Hippocampal formation (tissue), 2 donors: ENCODE data around the gene VAT1.

ENCODE experiments used
- DNase-seq, 2 donors: peaks; one replicate each; lab custom pipeline; 2025; lab: John Stamatoyannopoulos, UW

Gene VAT1

DNA sequence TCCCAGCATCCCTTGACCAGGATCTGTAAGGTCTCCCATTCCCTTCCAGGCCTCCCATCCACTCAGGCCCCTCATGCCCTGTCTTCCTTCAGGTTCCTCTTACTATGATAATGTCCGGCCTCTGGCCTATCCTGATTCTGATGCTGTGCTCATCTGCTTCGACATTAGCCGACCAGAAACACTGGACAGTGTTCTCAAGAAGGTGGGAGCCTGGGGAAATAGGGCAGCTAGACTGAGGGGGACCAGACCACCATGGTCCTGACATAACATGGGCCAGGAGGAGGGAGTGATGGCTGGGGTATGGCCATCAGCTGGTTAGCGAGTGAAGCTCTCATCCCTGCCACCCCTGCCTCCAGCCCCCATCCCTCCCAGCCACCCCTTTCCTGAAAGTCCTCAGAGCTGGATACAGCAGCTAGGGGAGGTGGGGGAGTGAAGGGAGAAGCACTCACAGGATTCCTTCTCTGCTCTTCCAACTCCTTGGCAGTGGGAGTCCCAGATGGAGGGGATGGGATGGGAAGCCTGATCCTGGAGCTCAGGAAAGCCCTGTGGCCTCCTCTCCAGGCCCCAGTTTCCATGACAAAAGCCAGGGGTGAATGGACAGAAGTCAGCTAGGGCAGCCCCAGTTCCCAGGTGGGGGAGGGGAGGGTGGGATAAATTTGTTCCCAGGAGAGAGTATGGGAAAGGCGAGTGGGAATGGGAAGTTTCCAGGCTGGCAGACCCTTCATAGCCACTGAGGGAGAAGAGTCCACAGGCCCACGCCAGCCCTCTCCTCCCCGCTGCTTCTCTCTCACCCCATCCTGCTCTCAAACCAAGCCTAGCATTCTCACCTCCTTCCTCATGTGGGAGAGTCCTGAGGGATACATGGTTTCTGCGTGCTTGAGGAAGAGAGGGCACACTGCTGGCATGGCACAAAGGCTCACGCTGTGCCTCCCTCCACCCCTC lies 5.2 kb upstream of the VAT1 start:
- DNase-seq, result no peak

DNA sequence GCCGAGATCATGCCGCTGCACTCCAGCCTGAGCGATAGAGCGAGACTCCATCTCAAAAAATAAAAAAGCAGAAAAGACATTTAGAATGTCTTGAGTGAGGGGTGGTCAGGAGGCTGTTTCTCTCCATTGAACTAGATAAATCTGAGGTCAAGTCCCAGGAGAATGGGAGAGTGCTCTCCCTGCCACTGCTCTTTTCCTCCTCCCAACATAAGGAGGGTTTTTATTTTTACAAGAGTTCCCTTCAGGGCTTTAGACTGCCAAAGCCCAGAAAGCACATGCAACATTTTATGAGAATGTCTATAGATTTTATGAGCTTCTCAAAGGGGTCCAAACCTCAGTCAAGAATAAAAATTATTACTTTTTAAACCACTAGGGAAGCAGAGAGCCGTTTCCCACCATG lies 4.4 kb upstream of the VAT1 start:
- DNase-seq, result no peak

DNA sequence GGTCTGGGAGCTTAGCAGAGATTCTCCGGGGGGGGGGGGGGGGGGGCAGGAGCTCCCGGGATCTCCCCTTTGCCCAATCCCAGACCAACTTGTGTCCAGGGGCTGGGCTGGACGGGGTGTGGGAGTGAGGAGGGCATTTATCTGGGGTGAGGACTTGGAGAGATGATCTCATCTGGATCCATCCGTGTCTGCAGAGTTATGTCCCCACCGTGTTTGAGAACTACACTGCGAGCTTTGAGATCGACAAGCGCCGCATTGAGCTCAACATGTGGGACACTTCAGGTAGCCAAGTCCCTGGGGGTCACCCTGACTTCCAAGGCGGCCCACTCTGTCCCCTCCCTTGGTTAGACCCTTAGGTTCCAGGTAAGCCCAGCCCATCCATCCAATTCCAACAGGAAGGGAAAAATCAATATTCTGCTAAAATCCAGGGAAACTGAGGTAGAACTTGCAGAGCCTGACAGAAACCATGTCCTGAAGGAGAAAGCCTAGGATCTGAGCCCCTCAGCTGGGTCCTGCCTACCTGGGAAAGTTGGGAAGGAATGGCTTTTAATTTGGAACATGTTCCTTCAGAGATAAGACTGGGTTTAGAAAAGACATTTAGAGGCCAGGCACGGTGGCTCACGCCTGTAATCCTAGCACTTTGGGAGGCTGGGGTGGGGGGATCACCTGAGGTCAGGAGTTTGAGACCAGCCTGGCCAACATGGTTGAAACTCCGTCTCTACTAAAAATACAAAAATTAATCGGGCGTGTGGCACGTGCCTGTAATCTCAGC lies 3.8 kb upstream of the VAT1 start:
- DNase-seq, result no peak

DNA sequence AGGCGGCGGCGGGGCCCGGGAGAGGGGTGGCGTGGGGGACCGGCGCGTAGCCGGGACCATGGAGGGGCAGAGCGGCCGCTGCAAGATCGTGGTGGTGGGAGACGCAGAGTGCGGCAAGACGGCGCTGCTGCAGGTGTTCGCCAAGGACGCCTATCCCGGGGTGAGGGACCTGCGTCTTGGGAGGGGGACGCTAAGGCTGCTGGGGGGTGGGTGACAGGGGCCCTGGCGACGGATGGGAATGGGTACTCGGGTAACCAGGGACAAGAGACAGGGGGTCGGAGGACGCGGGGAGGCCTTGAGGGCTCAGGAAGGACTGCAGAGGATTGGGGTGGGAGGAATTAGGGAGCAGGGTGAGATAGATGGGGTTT lies 3.1 kb upstream of the VAT1 start:
- DNase-seq, result no peak

DNA sequence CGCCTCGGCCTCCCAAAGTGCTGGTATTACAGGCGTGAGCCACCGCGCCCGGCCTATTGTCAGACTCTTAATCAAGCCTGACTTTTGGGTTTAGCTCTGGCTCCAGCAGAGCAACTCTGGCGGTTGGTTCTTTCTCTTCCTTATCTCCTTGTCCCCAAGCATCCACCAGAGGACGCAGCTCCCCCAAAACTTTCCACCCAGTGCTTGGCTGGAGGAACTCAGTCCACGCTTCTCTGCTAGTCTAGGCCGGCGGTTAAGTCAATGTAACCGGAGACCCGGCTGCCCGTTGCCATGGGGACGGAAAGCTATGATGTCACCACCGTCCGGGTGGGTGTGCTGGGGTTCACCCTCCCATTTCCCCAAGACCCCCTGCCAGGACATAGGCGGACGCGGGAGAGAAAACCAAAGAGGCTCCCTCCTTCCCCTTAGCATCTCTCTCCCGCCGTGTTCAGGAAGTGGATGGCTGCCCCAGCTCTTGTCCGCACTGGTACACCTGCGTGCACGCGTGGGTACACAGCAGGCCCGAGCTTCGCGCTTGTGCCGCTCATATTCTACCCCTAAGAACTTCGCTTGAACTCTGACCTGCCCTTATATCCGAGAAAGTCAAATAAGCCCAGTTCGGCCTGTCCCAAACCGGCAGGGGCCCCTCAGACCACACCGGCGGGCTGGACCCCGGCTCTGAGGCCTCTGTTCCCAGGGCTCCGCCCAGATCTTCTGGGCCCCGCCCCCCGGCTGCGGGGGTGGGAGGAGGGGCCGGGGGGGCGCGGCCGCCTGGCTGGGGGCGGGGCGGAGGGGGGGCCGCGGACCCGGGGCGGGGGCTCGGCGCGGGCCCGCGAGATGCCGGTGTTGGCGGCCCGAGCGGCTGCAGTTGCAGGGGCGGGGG lies 2.5 kb upstream of the VAT1 start, which contains the start of gene RND2:
TSS of gene RND2 (plus strand) at position 825 of the 883 bp plus-strand sequence. CDS start 117 bp downstream, outside the sequence.
- peak; percentile 82 to 93 for DNase-seq

DNA sequence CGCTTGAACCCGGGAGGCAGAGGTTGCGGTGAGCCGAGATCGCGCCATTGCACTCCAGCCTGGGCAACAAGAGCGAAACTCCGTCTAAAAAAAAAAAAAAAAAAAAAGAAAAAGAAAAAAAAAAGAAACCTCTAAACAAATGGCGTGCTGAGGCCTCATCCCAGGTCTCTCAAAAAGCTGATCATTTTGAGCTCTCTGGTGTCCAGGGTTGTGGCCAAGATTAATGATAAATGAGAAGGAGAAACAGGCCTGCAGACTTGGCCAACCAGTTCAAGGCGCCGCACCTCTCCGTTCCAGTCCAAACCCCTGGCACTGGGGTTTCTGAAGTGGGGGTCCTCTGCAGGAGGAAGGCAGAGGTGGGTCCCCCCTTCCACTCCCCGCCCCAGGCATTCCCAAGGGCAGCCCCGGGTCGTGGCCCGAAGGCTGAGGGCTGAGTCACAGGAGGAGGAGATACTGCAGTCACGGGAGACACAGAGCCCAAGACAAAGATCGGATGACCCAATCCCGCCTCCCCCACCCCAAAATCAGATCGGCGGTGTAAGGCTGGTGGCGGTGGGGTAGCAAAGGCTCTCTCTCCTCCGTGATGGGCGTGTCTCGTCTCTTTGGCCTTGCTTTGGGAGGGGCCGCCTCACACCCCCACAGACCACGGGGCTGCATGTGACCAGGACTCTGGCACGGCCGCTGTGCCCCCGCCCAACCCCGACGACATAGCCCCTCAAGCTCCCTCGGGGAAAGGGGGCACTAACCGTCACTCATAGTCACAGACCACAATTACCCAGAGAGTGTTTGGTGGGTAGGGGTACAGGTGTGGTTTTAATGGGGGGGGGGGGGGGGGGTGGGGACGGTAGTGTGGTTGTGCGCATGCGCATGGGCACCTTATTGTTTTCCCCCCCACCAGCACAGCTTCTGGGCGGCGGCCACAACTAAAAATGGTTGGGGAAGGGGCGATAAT lies 1.1 kb downstream of the VAT1 start:
- DNase-seq, result peak in 1 of 2 donors; percentile 27

DNA sequence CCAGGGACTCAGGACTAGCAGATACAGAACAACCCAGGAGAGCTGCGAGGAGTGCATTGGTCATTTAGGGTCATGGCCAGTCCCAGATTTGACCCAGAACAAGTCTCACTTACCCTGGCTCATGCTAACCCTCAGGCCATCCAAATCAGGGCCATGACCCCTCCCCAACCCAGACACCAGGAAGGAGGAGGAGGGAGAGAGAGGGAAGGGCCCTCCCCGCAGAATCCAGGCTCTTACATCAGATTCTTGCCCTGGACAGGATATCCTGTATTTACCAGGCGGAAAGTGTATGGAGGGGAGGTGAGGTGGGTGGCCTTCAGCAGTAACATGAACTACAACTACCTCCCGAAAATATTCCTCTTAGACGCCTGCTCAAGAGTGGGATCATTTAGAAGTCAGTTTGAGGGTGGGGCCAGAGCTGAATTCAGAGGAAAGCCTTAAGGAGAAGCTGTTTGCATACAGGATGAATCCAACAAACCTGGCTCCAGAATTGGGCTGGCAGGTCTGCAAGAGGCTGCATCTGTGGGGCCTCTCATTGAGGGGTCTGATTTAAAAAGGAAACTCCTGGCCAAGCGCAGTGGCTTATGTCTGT lies 2.1 kb downstream of the VAT1 start:
- DNase-seq, result no peak

DNA sequence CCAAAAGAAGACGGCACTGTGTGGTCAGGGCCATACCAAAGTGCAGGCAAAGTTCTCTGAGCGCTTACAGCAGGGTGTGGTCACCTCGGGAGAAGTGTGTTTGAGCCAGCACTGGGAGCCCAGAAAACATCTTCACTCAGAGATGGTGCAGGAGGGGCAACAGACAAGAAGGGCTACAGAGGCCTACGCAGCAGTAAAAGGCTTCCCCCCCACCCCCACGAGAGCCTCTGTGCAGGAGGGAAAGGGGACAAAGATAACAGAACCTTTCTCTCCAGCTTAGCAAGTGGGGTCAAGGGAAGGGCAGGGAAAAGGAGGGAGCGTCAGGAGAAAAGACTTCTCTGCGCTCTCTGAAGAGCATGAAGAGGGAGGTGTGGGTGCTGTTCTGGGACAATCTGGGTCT lies 2.8 kb downstream of the VAT1 start:
- DNase-seq, result no peak

DNA sequence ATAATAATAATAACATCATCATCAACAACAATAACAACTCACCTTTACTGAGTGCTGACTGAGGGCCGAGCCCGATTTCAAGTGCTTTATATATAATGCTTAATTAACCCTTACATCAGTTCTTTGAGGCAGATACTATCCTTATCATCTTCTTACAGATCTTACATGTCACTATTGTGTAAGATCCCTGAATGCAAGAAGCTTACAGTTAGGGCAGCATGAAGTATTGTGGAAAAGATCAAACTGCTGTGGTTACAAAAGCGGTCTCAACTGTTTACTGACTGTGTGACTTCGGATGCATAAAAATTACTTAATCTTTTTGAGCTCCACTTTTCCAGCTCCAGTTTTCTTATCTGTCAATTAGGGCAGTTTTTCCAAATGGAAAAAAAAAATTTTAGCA lies 3.3 kb downstream of the VAT1 start:
- DNase-seq, result no peak

DNA sequence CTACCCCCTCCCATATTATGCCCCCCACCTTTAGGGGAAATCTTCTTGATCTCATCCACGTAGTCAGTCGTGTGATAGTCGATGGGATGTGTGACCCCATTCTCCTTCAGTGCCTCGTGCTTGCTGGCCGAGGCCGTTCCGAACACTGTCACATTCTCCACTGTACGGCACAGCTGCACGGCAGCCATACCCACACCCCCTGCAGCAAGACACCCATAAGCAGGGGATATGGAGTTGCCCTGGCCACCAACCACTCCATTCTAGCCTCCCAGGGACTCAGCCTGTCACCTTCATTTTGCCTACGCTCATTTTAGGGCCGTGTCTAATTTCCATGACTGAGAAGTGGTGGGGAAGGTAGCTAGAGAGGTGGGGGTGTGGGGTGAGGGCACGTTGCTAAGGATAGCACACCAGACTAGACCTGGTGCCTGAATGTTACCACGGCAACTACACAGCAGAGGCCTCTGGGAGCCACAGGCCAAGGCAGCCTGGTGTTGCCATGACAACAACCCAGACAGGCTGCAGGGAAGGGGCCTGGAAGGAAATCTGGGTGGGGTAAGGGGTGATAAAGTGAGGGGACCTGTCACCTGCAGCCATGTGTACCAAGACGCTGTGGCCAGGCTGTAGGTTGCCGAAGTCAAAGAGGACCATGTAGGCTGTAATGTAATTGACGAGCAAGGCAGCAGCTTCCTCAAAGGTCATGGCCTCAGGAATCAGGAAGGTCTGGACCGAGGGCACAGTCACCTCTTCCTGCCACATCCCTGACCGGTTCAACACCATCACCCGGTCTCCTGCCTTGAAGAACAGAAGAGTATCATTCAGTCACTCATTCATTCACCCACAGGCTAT lies 4.0 kb downstream of the VAT1 start:
- DNase-seq, result no peak

DNA sequence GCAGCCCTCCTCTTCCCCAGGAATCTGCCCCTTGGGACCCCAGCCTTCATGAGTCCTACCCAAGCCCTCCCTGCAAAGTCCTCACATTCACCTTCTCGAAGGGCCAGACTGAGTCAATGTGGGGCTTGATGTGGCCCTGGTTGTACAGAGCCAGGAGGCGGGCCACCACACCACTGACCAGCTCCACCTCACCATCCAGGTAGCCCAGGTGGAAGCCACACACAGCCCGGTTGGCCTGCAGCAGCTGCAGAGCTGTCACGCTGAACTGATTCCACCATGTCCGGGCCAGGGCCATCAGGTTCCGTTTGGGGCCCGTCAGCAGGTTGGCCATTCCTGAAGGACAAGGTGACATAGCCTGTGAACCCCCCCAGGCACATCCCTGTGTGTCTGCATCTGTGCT lies 6.0 kb downstream of the VAT1 start:
- DNase-seq, result no peak

DNA sequence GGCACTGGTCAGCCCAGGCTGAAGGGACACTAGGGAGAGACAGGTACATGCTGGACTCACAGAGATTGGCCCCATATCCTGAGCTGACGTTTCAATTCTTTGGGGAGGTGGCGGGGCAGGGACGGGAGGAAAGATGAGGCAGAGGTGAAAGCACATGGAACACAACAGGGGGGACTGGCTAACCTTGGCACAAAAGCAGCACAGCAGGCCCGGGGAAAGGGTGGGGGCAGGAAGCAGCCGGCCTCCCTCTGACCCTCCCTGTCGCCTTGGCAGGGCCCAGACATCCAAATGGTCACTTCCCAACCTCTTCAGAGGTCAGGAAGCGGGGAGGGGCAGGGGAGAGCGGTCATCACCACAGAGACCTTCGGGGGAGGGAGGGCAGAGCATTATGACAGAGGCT lies 6.6 kb downstream of the VAT1 start:
- no peak for DNase-seq

DNA sequence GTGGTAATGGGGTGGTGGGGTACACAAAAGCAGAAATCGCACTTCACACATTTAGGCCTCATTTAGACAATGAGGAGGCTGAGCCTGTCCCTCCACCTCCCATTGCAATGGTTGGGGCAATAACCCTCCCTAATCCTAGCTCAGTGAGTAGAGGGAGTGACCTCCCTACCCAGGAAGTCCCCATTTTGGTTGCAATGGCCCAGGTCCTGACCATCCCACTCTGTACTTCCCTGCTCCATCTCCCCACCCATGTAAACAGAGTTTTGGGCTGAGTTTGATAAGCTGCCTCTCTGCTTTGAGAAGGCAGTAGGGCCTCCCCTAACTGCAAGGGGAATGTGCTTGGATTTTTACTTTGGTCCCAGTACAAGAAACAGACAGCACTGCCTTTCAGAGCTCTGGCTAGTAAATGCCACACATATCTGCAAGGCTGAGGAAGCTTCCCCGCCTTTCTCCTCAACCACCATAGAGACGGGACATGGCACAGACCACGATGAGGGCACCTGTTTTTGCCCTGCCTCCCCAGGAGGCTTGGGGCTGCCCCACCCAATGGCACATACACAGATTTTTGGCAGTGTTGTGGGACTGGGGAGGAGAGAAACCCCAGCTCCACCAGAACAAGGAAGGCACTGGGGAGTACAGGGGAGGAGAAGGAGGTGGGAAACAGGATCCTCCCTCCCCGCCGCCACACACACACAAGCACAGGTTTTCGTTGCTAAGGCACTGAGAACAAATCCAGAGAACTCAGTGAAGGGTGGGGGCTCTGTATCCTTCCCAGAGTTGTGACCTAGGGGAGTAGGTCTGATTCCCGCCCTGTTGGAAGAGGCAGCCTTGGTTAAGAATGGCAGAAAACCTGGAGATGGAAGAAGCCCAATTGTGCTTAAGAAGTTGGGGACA lies 7.3 kb downstream of the VAT1 start:
- no peak for DNase-seq

DNA sequence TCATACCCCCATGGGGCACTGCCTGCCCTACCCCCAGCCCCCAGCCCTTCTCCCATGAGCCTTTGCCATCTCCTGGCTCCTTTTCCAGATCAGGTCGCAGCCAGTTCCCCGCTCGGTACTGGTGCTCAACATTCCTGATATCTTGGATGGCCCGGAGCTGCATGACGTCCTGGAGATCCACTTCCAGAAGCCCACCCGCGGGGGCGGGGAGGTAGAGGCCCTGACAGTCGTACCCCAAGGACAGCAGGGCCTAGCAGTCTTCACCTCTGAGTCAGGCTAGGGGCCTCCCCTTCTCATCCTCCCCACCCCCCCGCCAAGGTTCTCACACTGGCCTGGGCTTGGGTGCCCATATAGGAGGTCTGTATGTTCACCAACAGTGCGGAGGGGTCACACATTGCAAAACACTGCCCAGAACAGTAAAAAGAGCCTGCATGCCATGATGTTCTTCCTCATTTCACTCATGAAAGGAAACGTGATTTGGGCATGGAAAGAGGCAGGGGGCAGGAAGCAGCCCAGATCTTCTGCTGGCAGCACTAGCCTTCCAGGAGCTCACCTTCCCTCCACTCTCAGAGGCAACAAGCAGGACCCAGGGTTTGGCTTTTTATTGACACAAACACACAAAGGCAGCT lies 8.1 kb downstream of the VAT1 start:
- no peak for DNase-seq

DNA sequence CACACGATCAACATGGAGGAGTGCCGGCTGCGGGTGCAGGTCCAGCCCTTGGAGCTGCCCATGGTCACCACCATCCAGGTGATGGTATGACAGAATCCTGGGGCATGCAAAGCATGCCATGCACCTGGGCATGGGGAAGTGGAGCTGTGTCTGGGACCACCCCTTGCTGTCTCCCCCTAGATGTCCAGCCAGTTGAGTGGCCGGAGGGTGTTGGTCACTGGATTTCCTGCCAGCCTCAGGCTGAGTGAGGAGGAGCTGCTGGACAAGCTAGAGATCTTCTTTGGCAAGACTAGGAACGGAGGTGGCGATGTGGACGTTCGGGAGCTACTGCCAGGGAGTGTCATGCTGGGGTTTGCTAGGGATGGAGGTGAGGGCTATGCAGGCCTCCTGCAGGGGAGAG lies 8.9 kb downstream of the VAT1 start:
- DNase-seq, result no peak

DNA sequence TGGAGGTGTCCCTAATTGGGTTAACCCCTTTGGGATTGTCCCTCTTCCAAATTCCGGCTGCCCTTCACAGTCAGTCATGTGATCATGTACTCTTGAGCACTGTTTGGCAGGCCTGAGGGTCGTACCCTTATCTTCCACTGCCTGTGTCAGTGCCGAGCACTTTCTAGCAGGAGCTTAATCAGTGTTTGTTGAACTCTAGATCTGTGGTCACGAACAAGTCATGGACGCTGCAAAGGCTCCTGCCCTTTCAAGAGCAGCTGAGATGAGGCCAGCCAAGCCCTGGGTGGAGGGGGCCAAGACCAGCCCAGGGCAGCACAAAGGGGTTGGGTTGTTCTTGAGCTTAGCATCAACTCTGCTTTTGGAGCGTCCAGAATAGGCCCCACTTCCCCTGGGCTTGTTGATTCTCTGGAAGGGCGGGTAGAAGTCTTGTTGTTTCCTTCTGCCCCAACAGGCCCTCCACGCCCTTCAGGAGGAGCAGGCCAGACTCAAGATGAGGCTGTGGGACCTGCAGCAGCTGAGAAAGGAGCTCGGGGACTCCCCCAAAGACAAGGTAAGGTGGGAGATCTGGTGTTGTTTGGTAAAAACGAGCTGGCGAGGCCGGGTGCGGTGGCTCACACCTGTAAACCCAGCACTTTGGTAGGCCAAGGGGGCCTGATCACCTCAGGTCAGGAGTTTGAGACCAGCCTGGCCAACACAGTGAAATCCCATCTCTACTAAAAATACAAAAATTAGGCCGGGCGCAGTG lies 10.3 kb downstream of the VAT1 start:
- no peak for DNase-seq

DNA sequence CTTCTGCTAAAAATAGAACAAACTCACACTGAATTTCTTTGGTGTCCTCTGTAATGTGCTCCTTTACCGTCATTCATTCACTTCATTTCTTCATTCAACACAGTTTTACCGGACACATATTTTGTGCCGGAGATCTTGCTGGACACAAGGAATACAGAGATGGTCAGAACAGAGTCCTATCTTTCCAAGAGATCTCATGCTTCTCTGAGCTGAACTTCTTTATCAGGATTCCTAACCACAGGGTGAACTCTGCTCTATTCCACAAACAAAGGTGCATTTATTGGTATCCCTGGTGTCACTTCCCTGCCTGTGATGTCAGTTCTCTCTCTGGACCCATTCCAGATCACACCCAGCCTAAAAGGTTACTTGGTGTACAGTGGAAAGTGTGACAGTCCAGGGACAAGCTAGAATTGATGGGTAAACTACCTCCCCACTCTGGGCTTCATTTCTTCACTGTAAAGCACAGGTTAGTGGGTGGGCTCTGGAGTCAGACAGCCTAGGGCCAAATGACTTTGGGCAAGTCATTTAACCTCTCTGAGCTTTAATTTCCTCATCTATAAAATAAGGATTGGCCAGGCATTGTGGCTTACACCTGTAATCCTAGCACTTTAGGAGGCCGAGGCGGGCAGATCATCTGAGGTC lies 11.4 kb downstream of the VAT1 start:
- DNase-seq, result no peak
